GM12878 (cell line): ENCODE results near the gene TBC1D2B. TPM values are rescaled to one million over a fixed set of nuclear protein-coding genes. Genes with fewer than 3 reads are reported as not detected.
A peak's percentile ranks its signal among the peaks of the same experiment; 100 is the strongest.

Experiments used
- ATAC-seq: fragments of 200-7000 bp; cut with Tn5 transposase; 3 replicates; pipeline ENCODE4 v1.9.1; 2020; ENCODE audit warnings: mild to moderate bottlenecking, moderate library complexity
- BruUV-seq: library from RNA; stranded (reverse); fragments of 400-500 nt; replicated peaks from 2 replicates; lab custom pipeline; 2021; lab: Mats Ljungman, UMichigan
- CTCF ChIA-PET: fragments of 300-600 bp; sonication (Branson Sonifier 250); formaldehyde crosslinking; extraction: SDS; loops from one replicate; lab custom pipeline; 2021; ENCODE audit warnings: inconsistent platforms; lab: Yijun Ruan, JAX
- POLR2A ChIA-PET: fragments of 350-600 bp; formaldehyde crosslinking; extraction: SDS; loops from one replicate; lab custom pipeline; 2021; ENCODE audit warnings: inconsistent platforms; lab: Charles Lee
- RAD21 ChIA-PET: fragments of 300-600 bp; sonication (Branson Sonifier 250); formaldehyde crosslinking; loops from one replicate; lab custom pipeline; 2023; ENCODE audit warnings: antibody characterized with exemption; ENCODE audit not compliant: unreplicated experiment; lab: Charles Lee
- SMC1A ChIA-PET: fragments of 300-600 bp; sonication (Branson Sonifier 250); formaldehyde crosslinking; loops from one replicate; lab custom pipeline; 2023; ENCODE audit not compliant: unreplicated experiment, uncharacterized antibody; lab: Charles Lee
- DNase-seq: peaks from one replicate; pipeline ENCODE4 v3.0.0-alpha.2; 2011; ENCODE audit warnings: low read depth, low spot score
- FAIRE-seq: peaks from 3 replicates; lab custom pipeline; 2011; peaks lifted over from hg19 to GRCh38; lab: Jason Lieb, UNC
- H2AFZ ChIP-seq: 2 replicates; pipeline ENCODE4 v1.6.0; 2011; ENCODE audit warnings: low read depth, low read length, control low read depth; ENCODE audit not compliant: control insufficient read depth
- H3K27ac ChIP-seq: 2 replicates; pipeline ENCODE4 v1.5.1; 2011; ENCODE audit warnings: control low read depth; ENCODE audit not compliant: control insufficient read depth, insufficient read depth
- H3K27me3 ChIP-seq, 2 experiments: replicated peaks in 1 of 2; 2 replicates each; pipeline versions ENCODE4 v1.6.0 to v1.6.1; 2011; ENCODE audit warnings: low read length in 1 of 2; ENCODE audit not compliant: control insufficient read depth in 2 of 2, insufficient read depth in 2 of 2
- H3K36me3 ChIP-seq, 2 experiments: 2 replicates each; pipeline ENCODE4 v1.5.1; 2011; ENCODE audit warnings: low read length in 1 of 2; ENCODE audit not compliant: control insufficient read depth in 2 of 2, insufficient read depth in 2 of 2
- H3K4me1 ChIP-seq: 2 replicates; pipeline ENCODE4 v1.6.1; 2011; ENCODE audit warnings: mild to moderate bottlenecking, low read length, moderate library complexity, mixed read lengths; ENCODE audit not compliant: control insufficient read depth, insufficient read depth
- H3K4me2 ChIP-seq: 2 replicates; pipeline ENCODE4 v1.6.0; 2011; ENCODE audit warnings: control low read depth; ENCODE audit not compliant: control insufficient read depth, insufficient read depth
- H3K4me3 ChIP-seq: fragments of 200-600 bp; sonication (generic); 2 replicates; pipeline ENCODE4 v1.5.1; 2016
- H3K79me2 ChIP-seq: 2 replicates; pipeline ENCODE4 v1.6.0; 2011; ENCODE audit warnings: low read length; ENCODE audit not compliant: control insufficient read depth, insufficient read depth
- H3K9ac ChIP-seq: 2 replicates; pipeline ENCODE4 v1.8.0; 2011; ENCODE audit warnings: low read length, control low read depth, mixed read lengths; ENCODE audit not compliant: control insufficient read depth, insufficient read depth
- H3K9me3 ChIP-seq: replicated peaks from 3 replicates; pipeline ENCODE4 v1.5.1; 2011; ENCODE audit warnings: mild to moderate bottlenecking, low read length; ENCODE audit not compliant: control insufficient read depth, insufficient read depth
- H4K20me1 ChIP-seq: 2 replicates; pipeline ENCODE4 v1.6.0; 2011; ENCODE audit not compliant: control insufficient read depth, insufficient read depth
- BRCA1 ChIP-seq: IDR thresholded peaks from 2 replicates; pipeline ENCODE4 v1.6.1; 2011; ENCODE audit warnings: low read depth, low read length, improper control_type of control experiment
- MEF2A ChIP-seq: IDR thresholded peaks from 2 replicates; pipeline ENCODE4 v1.6.1; 2011; ENCODE audit warnings: low read depth, mild to moderate bottlenecking, low read length, moderate library complexity; ENCODE audit not compliant: insufficient read depth
- PML ChIP-seq: IDR thresholded peaks from 2 replicates; pipeline ENCODE4 v1.6.1; 2012; ENCODE audit warnings: low read length, inconsistent platforms
- POLR2AphosphoS2 ChIP-seq: IDR thresholded peaks from 2 replicates; pipeline ENCODE4 v1.6.1; 2011; ENCODE audit warnings: low read depth, mild to moderate bottlenecking, low read length, improper control_type of control experiment, moderate library complexity
- SMAD1 ChIP-seq: fragments of 450-650 bp; IDR thresholded peaks from 2 replicates; pipeline ENCODE4 v1.6.1; 2018; ENCODE audit warnings: mild to moderate bottlenecking, low read depth; ENCODE audit not compliant: partially characterized antibody
- TCF3 ChIP-seq: IDR thresholded peaks from 2 replicates; pipeline ENCODE4 v1.6.1; 2012; ENCODE audit warnings: low read depth, mild to moderate bottlenecking, low read length, borderline replicate concordance; ENCODE audit not compliant: insufficient read depth
- YY1 ChIP-seq: IDR thresholded peaks from 2 replicates; pipeline ENCODE4 v1.6.1; 2011; ENCODE audit warnings: low read depth, mild to moderate bottlenecking, low read length
- ZSCAN29 ChIP-seq: fragments of 450-650 bp; IDR thresholded peaks from 2 replicates; pipeline ENCODE4 v1.6.1; 2017; ENCODE audit warnings: mild to moderate bottlenecking, moderate library complexity
- WGBS: methylation state at CpG from one replicate; pipeline ENCODE4 v1.1.6; 2016; ENCODE audit warnings: low lambda C conversion rate; ENCODE audit not compliant: insufficient replicate concordance, insufficient coverage; ENCODE audit errors: missing lambda C conversion rate; 5-methylcytosine and 5-hydroxymethylcytosine counted together
- in situ Hi-C: fragments of 300-500 bp; cut with MboI; formaldehyde crosslinking; loops from 9 replicates; pipeline ENCODE4 v1.14.3; 2018; ENCODE audit warnings: mixed read lengths
- intact Hi-C: fragments of 100-400 bp; cut with micrococcal nuclease; formaldehyde crosslinking; loops from one replicate; pipeline ENCODE4 v1.14.2; 2022; ENCODE audit not compliant: unreplicated experiment
- polyA plus RNA-seq, 11 experiments: library from polyadenylated mRNA; depleted of rRNA in 4 of 11; unstranded in 6 of 11; stranded (reverse) in 5 of 11; fragments of >200 nt; fragmentation: Nextera tagmentation in 4 of 11; fragmentation: Illumina TruSeq in 1 of 11; extraction: Ambion mirVana in 4 of 11; extraction: Trizol in 1 of 11; gene quantifications; 1 replicate in 1 of 11; 2 replicates in 10 of 11; pipeline versions ENCODE4 v1.2.1 to v1.2.3, GENCODE V29; 2011 to 2016; ENCODE audit warnings: inconsistent platforms in 2 of 11, missing spikeins in 2 of 11, low read depth in 1 of 11
- total RNA-seq, 4 experiments: library from RNA; depleted of rRNA in 3 of 4; stranded (reverse); fragments of >200 nt in 3 of 4; fragmentation: Illumina TruSeq in 1 of 4; extraction: Trizol in 1 of 4; gene quantifications; 2 replicates each; pipeline versions ENCODE4 v1.2.1 to v1.2.3, GENCODE V29; 2013 to 2021

The TBC1D2B gene
- total and polyA plus RNA-seq, 10 of the 15 experiments (the other 5 are each of a cell fraction or from before 2014, with no cell fraction given): 1.3 to 53.4 (median 19.4) TPM

DNA sequence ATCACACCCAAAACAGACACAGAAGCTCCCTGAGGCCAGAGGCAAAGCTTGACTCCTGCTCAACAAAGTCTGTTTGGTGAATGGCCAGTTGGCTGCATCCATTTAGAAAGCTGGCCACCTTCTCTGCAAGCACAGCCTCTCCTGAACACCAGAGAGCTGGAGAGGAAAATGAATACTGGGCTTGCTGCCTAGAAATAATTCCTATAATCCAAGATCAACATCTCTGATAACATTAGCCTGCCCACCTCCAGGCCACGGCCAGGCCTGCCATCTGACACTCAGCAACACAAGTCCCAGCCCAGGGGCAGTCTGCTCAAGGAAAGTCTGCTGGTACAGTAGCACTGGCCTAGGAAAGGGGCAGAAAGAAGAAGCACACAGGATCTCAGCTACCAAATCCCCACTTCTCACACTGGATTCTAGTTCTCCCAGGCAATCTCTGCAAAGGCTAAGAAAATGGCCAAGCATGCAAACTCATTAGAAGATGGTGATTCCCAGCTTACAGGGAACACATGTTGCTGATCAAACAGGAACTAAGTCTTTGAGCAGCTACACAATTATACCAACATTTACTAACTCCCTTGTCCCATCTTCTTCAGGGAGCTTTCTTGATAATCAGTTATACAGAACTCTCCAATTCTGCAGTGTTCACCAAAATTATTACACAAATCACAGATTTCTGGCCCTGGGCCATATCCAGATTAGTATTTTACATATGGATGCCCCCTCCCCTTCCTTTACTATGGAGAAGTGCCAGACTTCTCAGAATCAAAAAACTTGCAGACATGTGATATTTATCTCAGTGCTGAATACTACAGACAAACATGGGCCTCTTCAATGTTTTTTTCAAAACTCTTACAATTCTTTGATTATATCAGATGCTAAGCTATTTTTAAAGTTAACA lies 9.9 kb downstream of the TBC1D2B start:
- H3K4me3 ChIP-seq: peak overlapping the region; percentile 50; the same call in 1 of the 2 replicates
- intact Hi-C loops: loop anchor here (2.0 to 5.0 kb wide), 6 partner anchors 17 to 100 kb away; no protein-coding TSS in a partner anchor

More for the DNA sequence above, 9.9 kb downstream of the TBC1D2B start:
- in situ Hi-C loops: no loop called here
- Histone ChIP-seq H3K9me3 (no peaks in the 10 kb centered on the region), H3K79me2 (peaks cover 93% of the 10 kb centered on the region), H3K27ac (peak overlapping the region; percentile 89), H3K36me3 (0 out of 4 replicates have a peak, but pooled peaks cover 0 to 3% of the 10 kb centered on the region in 2 experiments), H3K27me3 (no peaks in the 10 kb centered on the region), H2AFZ (no peak overlapping the region), H3K4me1 (peaks cover 67% of the 10 kb centered on the region), H3K9ac (peak overlapping the region; percentile 42), H3K4me2 (peak overlapping the region; percentile 93), H4K20me1 (no peaks in the 10 kb centered on the region)
- DNase-seq (no peak), FAIRE-seq (no peak), ATAC-seq (no peak)
- TF ChIP-seq PML: no peak
- TF ChIP-seq ZSCAN29: no peak
- TF ChIP-seq SMAD1: no peak
- no peak for TF ChIP-seq POLR2AphosphoS2
- 0 out of 2 replicates have a peak, but pooled peaks have one; percentile 11 for TF ChIP-seq YY1
- no peak for TF ChIP-seq TCF3
- no peak for TF ChIP-seq MEF2A
- TF ChIP-seq BRCA1: no peak
- RAD21 ChIA-PET: interaction anchor here (1.2 to 9.2 kb wide), 16 partner anchors 14 to 103 kb away, joined by 3 to 170 read pairs (median 10); no protein-coding TSS in a partner anchor
- SMC1A ChIA-PET: interaction anchor here (0.9 to 12.0 kb wide), 15 partner anchors 9 to 100 kb away, joined by 3 to 305 read pairs (median 6); partner anchors contain the start of gene TBC1D2B
- BruUV-seq: no TSS peak
- 85% methylated on average over 1 of the region's 1 CpG for WGBS
- POLR2A ChIA-PET: interaction anchor here (0.5 to 6.8 kb wide), 11 partner anchors 7 to 82 kb away, joined by 3 to 79 read pairs (median 5); partner anchors contain the start of gene IDH3A
- CTCF ChIA-PET: interaction anchor here (1.0 to 13.4 kb wide), 22 partner anchors 8 to 165 kb away, joined by 3 to 191 read pairs (median 6); no protein-coding TSS in a partner anchor
